Loucy (cell line): ENCODE measurements around the gene MTFR1L.

Experiments
- H2AFZ ChIP-seq: fragments of 200-600 bp; sonication (generic); 2 replicates; pipeline ENCODE4 v1.6.0; 2016; ENCODE audit warnings: antibody characterized with exemption, mild to moderate bottlenecking, low read length, moderate library complexity
- H3F3A ChIP-seq: fragments of 200-600 bp; 2 replicates; pipeline ENCODE4 v1.6.0; 2016; ENCODE audit warnings: antibody characterized with exemption, low read depth, mild to moderate bottlenecking
- H3K27me3 ChIP-seq: fragments of 200-600 bp; sonication (generic); 2 replicates; pipeline ENCODE4 v1.6.1; 2014; ENCODE audit warnings: low read length, mild to moderate bottlenecking; ENCODE audit not compliant: insufficient read depth, poor library complexity, severe bottlenecking
- H3K36me3 ChIP-seq: fragments of 200-600 bp; sonication (generic); 2 replicates; pipeline ENCODE4 v1.6.1; 2016; ENCODE audit warnings: low read length; ENCODE audit not compliant: insufficient read depth
- H3K4me1 ChIP-seq: fragments of 200-600 bp; sonication (generic); 2 replicates; pipeline ENCODE4 v1.5.1; 2014; ENCODE audit warnings: low read length, mild to moderate bottlenecking; ENCODE audit not compliant: insufficient read depth, poor library complexity, severe bottlenecking
- H3K4me2 ChIP-seq: fragments of 200-600 bp; sonication (generic); 2 replicates; pipeline ENCODE4 v1.6.0; 2014; ENCODE audit warnings: antibody characterized with exemption, low read length, low read depth, mild to moderate bottlenecking; ENCODE audit not compliant: poor library complexity, severe bottlenecking
- H3K4me3 ChIP-seq: fragments of 200-600 bp; sonication (generic); 2 replicates; pipeline ENCODE4 v1.5.1; 2014; ENCODE audit warnings: low read length, mild to moderate bottlenecking, mixed read lengths; ENCODE audit not compliant: poor library complexity, severe bottlenecking
- H3K79me2 ChIP-seq: fragments of 200-600 bp; sonication (generic); 2 replicates; pipeline ENCODE4 v1.6.1; 2014; ENCODE audit warnings: low read length; ENCODE audit not compliant: insufficient read depth
- H3K9ac ChIP-seq: fragments of 200-600 bp; sonication (generic); 2 replicates; pipeline ENCODE4 v1.6.0; 2014; ENCODE audit warnings: mild to moderate bottlenecking, low read depth, low read length, moderate library complexity; ENCODE audit not compliant: poor library complexity, severe bottlenecking
- H3K9me2 ChIP-seq: fragments of 200-600 bp; sonication (generic); replicated peaks from 2 replicates; pipeline ENCODE4 v1.6.1; 2016; ENCODE audit warnings: low read depth, low read length, mixed read lengths
- H3K9me3 ChIP-seq: fragments of 200-600 bp; sonication (generic); 2 replicates; pipeline ENCODE4 v1.6.1; 2014; ENCODE audit warnings: mild to moderate bottlenecking, antibody characterized with exemption, low read length, low read depth; ENCODE audit not compliant: insufficient read depth
- H4K20me1 ChIP-seq: fragments of 200-600 bp; sonication (generic); 2 replicates; pipeline ENCODE4 v1.6.0; 2014; ENCODE audit warnings: antibody characterized with exemption, low read length, mild to moderate bottlenecking; ENCODE audit not compliant: insufficient read depth, poor library complexity, severe bottlenecking
- CTCF ChIP-seq: fragments of 200-600 bp; sonication (generic); conservative IDR thresholded peaks from 2 replicates; pipeline ENCODE4 v1.5.1; 2014; ENCODE audit warnings: mild to moderate bottlenecking, antibody characterized with exemption, low read length
- EZH2phosphoT487 ChIP-seq: fragments of 200-600 bp; IDR thresholded peaks from 2 replicates; pipeline ENCODE4 v1.6.1; 2018; ENCODE audit warnings: antibody characterized with exemption, mild to moderate bottlenecking, moderate library complexity, borderline replicate concordance

The MTFR1L gene

GRCh38 chr1:25779894-25780293, 39.9 kb upstream of the MTFR1L start:
- no peak overlapping the region for H3K9ac ChIP-seq
- no peak overlapping the region for H3K4me3 ChIP-seq
- H2AFZ ChIP-seq: no peak overlapping the region
- no peaks in the 10 kb centered on the region for H3K9me2 ChIP-seq
- peaks cover 35% of the 10 kb centered on the region for H3K27me3 ChIP-seq
- no peak overlapping the region for H3K4me2 ChIP-seq
- H3K79me2 ChIP-seq: no peaks in the 10 kb centered on the region
- H3K9me3 ChIP-seq: no peaks in the 10 kb centered on the region
- H3K4me1 ChIP-seq: peaks cover 10% of the 10 kb centered on the region
- H3F3A ChIP-seq: 0 out of 2 replicates have a peak, but pooled peaks cover 8% of the 10 kb centered on the region
- no peaks in the 10 kb centered on the region for H3K36me3 ChIP-seq
- TF ChIP-seq EZH2phosphoT487 (no peak), CTCF (no peak)
- H4K20me1 ChIP-seq: no peaks in the 10 kb centered on the region

- Histone ChIP-seq H3K79me2 (no peaks in the 10 kb centered on the region), H3K9ac (no peak overlapping the region), H3K9me3 (no peaks in the 10 kb centered on the region), H4K20me1 (no peaks in the 10 kb centered on the region), H3K9me2 (no peaks in the 10 kb centered on the region), H3K4me2 (no peak overlapping the region), H2AFZ (no peak overlapping the region), H3K4me1 (peaks cover 4% of the 10 kb centered on the region), H3K36me3 (no peaks in the 10 kb centered on the region), H3F3A (0 out of 2 replicates have a peak, but pooled peaks cover 3% of the 10 kb centered on the region), H3K27me3 (peaks cover 39% of the 10 kb centered on the region), H3K4me3 (no peak overlapping the region)
- TF ChIP-seq CTCF (no peak), EZH2phosphoT487 (no peak)
Measured at GRCh38 chr1:25780318-25781129, 39.2 kb upstream of the MTFR1L start.

GRCh38 chr1:25781130-25781433, 38.7 kb upstream of the MTFR1L start:
- H3K9me2 ChIP-seq: no peaks in the 10 kb centered on the region
- H3K27me3 ChIP-seq: peaks cover 45% of the 10 kb centered on the region
- no peak overlapping the region for H2AFZ ChIP-seq
- no peaks in the 10 kb centered on the region for H3K9me3 ChIP-seq
- H3F3A ChIP-seq: no peaks in the 10 kb centered on the region
- no peak for TF ChIP-seq EZH2phosphoT487
- TF ChIP-seq CTCF: no peak
- H4K20me1 ChIP-seq: no peaks in the 10 kb centered on the region
- H3K4me3 ChIP-seq: no peak overlapping the region
- H3K4me1 ChIP-seq: no peaks in the 10 kb centered on the region
- no peaks in the 10 kb centered on the region for H3K36me3 ChIP-seq
- H3K4me2 ChIP-seq: no peak overlapping the region
- no peak overlapping the region for H3K9ac ChIP-seq
- H3K79me2 ChIP-seq: no peaks in the 10 kb centered on the region
